Osteocyte (in vitro differentiated cells): ENCODE results near the gene FBN1. TPM values are rescaled to one million over a fixed set of nuclear protein-coding genes. Genes with fewer than 3 reads are reported as not detected.
A peak's percentile ranks its signal among the peaks of the same experiment; 100 is the strongest.

Source experiments
- DNase-seq: peaks from one replicate; pipeline ENCODE4 v3.0.0; 2021; ENCODE audit warnings: mixed read lengths; ENCODE audit not compliant: unreplicated experiment; ENCODE audit errors: extremely low spot score
- H3K27ac Mint-ChIP-seq: one replicate; pipeline ENCODE4 v1.8.0; 2021; ENCODE audit warnings: mild to moderate bottlenecking, mixed read lengths; ENCODE audit not compliant: unreplicated experiment
- H3K27me3 Mint-ChIP-seq: one replicate; pipeline ENCODE4 v1.8.0; 2021; ENCODE audit warnings: mixed read lengths; ENCODE audit not compliant: unreplicated experiment
- H3K36me3 Mint-ChIP-seq: one replicate; pipeline ENCODE4 v1.8.0; 2021; ENCODE audit warnings: mixed read lengths; ENCODE audit not compliant: unreplicated experiment
- H3K4me1 Mint-ChIP-seq: one replicate; pipeline ENCODE4 v1.8.0; 2021; ENCODE audit warnings: mixed read lengths; ENCODE audit not compliant: unreplicated experiment
- H3K4me3 Mint-ChIP-seq: one replicate; pipeline ENCODE4 v1.8.0; 2021; ENCODE audit warnings: mild to moderate bottlenecking, moderate library complexity, mixed read lengths; ENCODE audit not compliant: unreplicated experiment
- H3K9me3 Mint-ChIP-seq: one replicate; pipeline ENCODE4 v1.8.0; 2021; ENCODE audit warnings: mixed read lengths; ENCODE audit not compliant: unreplicated experiment
- total RNA-seq: library from RNA; stranded (reverse); gene quantifications from 2 replicates; pipeline ENCODE4 v1.2.1, GENCODE V29; 2021
- TF ChIP-seq, protein P1 (sequence below): fragments of 200-600 bp; sonication (generic); IDR thresholded peaks from 2 replicates; pipeline ENCODE4 v1.5.0; 2021; ENCODE audit warnings: antibody characterized with exemption, mild to moderate bottlenecking, moderate library complexity

Gene FBN1
- total RNA-seq, 1 donor from 2014 or later: 1,012 TPM

DNA sequence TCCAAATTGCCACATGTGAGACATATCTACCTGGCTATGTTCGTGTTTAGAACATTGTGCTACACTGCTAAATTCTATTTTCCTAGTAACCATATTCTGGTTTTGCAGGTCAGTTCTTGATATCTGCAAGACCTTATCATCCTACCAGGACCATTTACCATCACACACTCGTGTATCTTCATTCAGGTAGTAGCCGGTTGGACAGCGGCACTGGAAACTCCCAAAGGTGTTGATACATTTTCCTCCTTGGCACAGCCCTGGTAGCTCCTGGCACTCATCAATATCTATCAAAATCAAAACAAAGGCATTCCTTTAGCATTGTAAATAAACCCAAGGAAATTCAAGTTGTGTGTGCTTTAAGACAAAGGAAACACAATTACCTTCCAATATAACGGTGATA lies 180.1 kb downstream of the FBN1 start:
- H3K9me3 Mint-ChIP-seq: no peaks in the 10 kb centered on the region
- H3K27me3 Mint-ChIP-seq: no peaks in the 10 kb centered on the region
- TF ChIP-seq, protein P1, sequence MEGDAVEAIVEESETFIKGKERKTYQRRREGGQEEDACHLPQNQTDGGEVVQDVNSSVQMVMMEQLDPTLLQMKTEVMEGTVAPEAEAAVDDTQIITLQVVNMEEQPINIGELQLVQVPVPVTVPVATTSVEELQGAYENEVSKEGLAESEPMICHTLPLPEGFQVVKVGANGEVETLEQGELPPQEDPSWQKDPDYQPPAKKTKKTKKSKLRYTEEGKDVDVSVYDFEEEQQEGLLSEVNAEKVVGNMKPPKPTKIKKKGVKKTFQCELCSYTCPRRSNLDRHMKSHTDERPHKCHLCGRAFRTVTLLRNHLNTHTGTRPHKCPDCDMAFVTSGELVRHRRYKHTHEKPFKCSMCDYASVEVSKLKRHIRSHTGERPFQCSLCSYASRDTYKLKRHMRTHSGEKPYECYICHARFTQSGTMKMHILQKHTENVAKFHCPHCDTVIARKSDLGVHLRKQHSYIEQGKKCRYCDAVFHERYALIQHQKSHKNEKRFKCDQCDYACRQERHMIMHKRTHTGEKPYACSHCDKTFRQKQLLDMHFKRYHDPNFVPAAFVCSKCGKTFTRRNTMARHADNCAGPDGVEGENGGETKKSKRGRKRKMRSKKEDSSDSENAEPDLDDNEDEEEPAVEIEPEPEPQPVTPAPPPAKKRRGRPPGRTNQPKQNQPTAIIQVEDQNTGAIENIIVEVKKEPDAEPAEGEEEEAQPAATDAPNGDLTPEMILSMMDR: no peak
- H3K36me3 Mint-ChIP-seq: peaks cover 88% of the 10 kb centered on the region
- peaks cover 44% of the 10 kb centered on the region for H3K4me1 Mint-ChIP-seq
- no peak overlapping the region for H3K4me3 Mint-ChIP-seq
- no peak for DNase-seq
- H3K27ac Mint-ChIP-seq: peak overlapping the region; percentile 59

DNA sequence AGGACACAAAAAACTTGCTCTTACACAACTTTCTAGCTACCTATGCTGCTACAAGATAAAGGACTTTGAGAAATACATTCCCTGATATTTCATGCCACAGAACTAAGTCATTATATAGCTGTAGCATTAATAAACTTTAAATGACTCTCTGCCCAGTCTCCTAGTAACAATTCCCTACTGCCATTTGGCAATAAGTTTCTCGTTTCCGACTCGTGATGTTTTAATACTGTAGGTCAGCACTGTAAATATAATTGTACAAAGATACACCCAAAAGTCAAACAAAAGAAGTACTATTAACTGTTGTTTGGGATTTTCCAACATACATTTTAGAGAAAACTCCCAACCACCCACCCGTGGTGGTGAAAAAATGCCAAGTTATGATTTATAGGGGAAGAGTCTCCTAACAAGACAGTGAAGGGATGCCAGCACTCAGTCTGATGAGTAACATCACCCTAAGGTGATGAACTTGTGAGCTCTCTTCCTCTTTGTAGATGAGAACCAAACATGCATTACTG lies 182.1 kb downstream of the FBN1 start:
- TF ChIP-seq, protein P1: no peak
- Mint-ChIP-seq H3K9me3 (no peaks in the 10 kb centered on the region), H3K36me3 (peaks cover 86% of the 10 kb centered on the region), H3K4me3 (no peak overlapping the region), H3K27me3 (no peaks in the 10 kb centered on the region), H3K27ac (peak overlapping the region; percentile 74), H3K4me1 (peaks cover 38% of the 10 kb centered on the region)
- DNase-seq: no peak

DNA sequence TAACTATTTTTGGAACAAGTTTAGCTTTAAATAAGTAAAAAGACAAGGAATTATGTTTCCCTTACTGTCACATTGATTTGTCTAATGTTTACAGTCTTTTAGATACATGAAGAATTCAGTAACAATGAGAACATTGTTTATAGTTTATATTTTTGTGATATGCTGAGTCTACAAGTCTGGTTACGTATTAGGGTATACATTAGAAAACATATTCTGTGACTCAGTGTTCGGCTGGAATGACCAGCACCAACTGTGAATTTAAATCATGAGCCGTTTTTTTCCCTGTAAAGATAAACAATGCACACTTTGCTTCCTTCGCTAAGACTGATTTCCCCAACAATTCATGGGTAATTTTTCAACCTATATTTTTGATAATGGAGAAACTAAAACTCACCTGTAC lies 182.8 kb downstream of the FBN1 start:
- Mint-ChIP-seq H3K36me3 (peaks cover 87% of the 10 kb centered on the region), H3K4me3 (no peak overlapping the region), H3K27ac (peak overlapping the region; percentile 74), H3K9me3 (no peaks in the 10 kb centered on the region), H3K27me3 (no peaks in the 10 kb centered on the region), H3K4me1 (peaks cover 30% of the 10 kb centered on the region)
- no peak for DNase-seq
- TF ChIP-seq, protein P1: no peak

DNA sequence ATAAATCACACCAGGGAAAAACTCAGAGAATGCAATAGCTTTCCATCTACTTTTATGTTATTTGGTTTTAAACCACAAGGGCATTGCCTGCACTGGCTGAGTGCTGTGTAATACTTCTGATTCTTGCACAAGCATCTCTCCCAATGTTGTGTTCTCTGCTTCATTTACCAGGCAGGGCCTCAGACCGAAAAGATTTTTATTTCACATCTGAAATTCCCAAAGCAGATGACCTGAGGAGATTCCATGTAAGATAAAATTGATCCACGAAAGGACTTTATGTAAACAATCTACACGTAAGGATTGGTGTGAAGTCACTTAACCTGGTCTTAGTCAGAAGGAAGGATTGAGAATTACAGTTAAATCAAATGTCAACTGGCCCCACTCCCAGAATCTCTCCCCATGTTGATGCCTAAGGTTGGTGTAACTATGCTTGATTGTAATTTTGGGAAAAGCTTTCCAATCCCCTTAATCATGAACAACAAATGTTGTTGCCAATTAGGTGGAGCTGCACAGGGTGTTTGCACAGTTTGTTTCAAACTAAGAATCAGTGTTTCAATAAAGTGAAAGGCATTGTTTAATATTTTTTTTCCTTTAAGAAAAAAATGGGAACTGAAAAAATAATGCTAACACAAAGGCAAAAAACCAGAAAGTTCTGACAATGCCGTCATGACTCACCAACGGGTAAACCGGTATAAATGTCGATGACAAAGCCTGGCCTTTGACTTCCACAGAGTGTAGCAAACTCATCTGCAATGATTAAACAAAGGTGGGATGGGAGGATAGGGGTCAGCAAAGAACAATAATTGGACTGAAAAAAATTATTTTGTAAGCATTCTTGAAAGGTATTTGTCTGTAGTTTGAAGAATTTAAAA lies 185.7 kb downstream of the FBN1 start:
- Mint-ChIP-seq H3K27me3 (no peaks in the 10 kb centered on the region), H3K36me3 (peaks cover 86% of the 10 kb centered on the region), H3K4me1 (peaks cover 14% of the 10 kb centered on the region), H3K4me3 (no peak overlapping the region), H3K9me3 (no peaks in the 10 kb centered on the region), H3K27ac (peak overlapping the region; percentile 61)
- TF ChIP-seq, protein P1: no peak
- no peak for DNase-seq

DNA sequence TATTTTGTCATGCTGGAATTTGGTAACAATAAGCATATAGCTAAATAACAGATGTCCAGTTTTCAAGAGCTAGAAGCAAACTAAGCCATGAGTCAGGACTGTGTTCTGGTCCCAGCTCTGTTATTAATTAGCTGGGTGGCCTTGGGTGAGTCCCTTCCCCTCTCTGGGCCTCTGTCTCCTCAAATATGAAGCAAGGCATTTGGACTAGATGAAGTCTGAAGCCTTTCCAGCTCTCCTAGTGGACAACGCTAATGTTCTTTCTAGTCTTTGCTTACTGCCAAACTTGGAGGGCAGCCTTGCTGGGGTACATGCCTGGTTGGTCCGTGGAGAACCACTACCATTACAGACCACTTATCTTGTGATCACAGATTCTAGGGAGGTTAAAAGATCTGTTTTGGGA lies 186.6 kb downstream of the FBN1 start:
- H3K9me3 Mint-ChIP-seq: no peaks in the 10 kb centered on the region
- peak overlapping the region; percentile 50 for H3K27ac Mint-ChIP-seq
- H3K4me1 Mint-ChIP-seq: peaks cover 14% of the 10 kb centered on the region
- H3K4me3 Mint-ChIP-seq: no peak overlapping the region
- DNase-seq: no peak
- H3K36me3 Mint-ChIP-seq: peaks cover 87% of the 10 kb centered on the region
- H3K27me3 Mint-ChIP-seq: no peaks in the 10 kb centered on the region
- TF ChIP-seq, protein P1: no peak
